SK-N-DZ (cell line): ENCODE data around the gene ACE.

Experiments
- DNase-seq: peaks from one replicate; pipeline ENCODE4 v3.0.0-alpha.2; 2015; ENCODE audit warnings: low spot score

ACE gene

DNA sequence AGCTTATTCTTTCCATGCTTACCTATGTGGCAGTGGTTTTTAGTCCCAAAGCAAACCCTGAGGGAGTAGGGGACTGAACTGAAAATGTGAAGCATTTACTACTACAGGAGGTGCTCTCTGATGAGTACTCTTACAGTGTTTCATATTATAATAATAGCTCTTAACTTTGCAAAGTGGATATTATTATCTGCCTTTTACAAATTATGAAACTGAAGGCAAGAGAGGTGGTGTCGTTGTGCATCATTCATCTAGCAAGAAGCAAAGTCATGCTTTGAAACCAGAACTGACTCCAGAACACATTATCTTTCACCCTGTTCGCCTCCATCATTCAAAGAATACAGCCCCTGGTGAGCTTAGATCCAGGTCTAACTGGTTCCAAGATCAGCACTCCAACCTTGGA, 38.1 kb downstream of the ACE start:
- DNase-seq: no peak

DNA sequence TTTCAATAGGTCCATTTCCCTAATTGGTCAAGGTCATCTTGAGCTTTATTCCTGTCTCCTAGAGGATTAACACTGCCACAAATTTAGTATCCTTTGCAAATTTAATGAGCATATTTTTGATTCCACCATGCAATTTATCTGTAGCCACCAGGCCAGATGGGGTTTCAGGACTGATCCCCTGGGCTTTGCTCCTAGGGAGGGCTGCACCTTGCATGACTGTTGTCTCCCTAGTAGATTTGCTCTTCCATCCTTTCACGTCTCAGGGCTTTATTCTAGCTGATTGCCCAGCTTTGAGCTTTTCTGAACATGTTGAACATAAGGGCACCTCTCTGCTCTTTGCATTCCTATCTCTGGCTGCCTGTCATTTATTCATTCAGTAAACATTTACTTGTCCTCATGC, 38.6 kb downstream of the ACE start:
- no peak for DNase-seq

DNA sequence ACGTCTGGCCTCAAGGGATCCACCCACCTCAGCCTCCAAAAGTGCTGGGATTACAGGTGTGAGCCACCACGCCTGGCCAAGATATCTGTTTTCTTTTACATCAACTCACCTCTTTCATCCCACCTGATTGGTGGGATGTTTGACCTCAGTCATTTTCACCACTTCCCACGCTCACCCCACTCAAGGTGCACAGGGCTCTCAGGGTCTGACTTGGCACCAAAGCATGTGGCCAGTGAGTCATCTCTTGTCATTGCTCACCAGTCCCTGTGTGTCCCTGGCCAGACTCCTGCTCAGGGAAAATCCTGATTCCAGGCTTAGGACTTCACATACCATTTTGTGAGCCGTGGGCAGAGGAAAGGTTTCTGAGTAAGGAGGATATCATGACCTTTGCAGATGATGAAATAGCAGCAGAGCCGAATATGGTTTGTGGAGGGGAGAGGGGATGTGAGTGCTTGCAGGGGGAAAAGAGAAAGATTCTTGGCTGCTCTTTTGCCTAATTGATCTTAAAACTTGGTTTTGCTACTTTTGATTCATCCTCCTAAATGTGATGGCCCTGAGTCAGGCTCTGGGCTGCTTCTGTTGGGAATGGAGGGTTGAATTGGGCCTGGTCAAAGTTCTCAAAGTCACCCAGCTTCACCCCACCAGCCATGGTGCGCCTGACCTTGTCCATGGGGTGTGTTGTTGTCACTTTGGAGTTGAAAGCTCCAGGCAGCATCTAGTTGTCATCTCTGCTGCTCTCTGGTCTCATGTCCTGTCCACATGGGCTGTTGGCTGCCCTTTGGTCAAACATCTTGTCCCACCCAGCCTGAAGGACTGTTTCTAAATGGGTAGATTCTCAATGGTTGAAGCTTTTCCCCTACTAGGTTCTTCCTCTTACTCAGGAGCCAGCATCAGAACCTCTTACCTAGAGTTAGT, 40.3 kb downstream of the ACE start:
- no peak for DNase-seq

DNA sequence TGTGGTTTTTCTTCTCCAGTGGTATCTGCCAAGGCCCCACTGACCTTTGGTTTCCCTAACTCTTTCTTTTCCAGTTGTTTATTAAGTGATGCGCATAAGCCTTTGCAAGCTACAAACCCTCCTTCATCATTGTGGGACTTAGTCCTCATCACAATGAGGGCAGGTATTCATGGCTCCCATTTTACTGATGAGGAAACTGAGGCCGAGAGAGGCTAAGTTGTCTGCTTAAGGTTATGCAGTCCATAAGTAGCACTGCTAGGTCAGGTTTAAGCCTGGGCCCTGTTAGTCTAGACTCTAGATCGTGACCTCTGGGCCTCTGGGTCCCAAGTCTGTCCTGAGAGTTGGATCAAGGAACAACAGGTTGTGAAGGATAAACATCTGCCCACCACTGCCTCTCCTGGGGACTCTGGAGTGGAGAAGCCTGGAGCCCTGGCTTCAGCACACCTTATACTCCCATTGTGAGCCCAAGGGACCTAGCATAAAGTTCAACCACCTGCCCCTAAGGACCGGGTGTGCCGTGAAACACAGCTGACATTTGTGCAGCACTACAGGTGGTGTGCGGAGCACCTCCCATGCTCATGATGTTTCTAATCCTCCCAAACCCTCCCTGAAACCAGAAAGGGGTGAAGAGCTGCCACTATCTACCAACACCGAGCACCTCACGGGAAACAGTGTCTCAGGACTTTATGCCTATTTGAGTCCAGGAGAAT, 41.1 kb downstream of the ACE start:
- DNase-seq: no peak

DNA sequence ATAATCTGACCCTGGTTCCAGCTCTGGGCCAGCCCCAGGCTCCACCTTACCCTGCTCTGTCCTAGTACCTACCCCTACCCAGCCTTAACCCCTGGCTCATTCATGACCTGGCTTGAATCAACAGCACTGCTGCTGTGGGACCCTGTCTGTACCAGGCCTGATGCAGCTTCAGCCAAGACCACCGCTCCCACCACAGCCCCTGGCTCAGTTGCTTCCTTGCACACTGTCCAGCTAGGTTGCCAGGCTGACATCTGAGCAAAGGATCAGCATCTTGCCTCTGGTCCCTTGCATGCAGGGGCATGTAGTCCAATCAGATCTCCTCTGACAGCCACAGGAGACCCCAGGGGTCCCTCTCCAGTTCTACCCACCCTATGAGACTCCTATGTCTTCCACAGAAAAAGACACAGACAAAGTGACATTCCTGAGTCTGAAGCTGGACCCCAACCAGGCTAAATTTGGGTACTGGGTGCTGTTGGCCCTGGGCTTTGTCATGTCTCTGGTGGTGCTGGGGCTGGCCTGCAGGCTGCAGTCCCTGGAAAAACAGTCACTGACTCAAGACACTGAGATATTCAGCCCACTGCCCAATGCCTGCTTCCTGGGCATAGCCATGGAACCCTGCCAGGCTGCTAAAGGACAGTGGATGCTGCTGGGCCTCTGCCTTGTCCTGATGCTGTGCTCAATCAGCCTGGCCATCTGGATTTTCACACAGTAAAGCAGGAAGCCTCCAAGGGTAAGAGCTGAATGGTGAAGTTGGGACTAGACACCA, 42.4 kb downstream of the ACE start:
- DNase-seq: no peak

DNA sequence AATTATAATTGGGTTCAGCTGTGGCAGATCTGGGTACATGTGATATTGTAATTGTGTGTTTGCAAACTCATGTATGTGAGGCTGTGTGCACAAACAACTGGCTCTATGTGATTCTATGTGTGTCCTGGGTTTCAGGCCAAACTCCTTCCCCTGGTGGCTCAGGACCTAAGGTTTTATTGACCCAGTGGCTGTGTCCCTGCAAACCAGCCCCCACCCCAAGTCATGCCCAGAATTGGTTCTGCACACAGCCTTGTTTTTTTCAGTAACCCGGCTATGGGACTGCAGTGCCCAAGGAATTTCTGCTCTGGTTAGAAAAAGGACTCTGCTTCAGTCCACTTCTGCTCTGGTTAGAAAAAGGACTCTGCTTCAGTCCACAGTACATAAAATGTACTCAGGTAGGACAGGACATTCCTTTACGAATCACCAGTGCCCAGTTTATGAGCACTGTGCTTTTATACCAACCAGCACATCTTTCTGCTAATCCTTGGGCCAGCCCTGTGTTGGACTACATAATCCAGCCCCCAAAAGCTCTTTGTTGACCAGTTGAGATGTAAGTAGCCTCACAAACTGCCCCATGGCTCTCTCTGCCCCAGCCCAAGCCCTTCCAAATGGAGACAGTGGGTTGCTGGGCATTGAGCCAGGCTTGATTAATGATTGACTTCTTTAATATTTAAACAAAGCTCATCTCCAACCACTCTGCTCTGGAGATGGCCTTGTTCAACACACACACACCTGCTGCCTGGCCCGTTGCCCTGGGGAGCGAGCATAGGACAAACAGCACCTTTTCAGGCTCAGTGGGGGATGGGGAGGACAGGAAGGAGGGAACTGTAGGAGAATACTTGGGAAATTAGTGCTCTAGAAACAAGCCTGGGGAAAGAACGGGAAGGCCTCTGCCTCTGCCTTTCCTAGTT, 43.4 kb downstream of the ACE start:
- no peak for DNase-seq

DNA sequence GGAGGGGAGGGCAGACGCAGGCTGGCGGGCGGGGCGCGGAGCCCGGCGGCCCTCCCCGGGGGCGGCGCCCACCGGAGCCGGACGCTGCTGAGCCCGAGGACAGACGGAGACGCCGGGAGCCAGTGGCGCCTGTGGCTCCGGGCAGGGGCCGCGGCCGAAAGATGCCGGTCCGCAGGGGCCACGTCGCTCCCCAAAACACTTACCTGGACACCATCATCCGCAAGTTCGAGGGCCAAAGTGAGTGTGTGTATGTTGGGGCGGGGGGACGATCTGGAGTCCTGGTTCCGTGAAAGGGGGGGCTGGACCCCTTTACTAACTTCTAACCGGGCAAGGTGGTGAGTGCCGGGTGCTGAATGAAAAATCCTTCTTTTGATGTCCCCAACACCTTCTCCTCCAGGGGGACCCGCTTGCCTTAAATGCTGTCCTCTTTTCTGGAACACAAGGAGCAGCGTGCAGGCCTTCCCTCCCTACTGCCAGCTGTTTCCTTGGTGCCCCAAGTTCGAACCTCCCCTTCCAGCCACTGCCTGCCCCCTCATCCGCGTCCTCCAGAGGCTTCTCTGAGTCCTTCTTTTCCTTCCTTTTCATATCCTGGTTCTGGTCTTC, 46.5 kb downstream of the ACE start, which contains the start of gene KCNH6:
KCNH6 (plus strand) TSS at position 106 of the 603 bp plus-strand sequence; CDS start at position 162, 56 bp downstream.
- DNase-seq: no peak

DNA sequence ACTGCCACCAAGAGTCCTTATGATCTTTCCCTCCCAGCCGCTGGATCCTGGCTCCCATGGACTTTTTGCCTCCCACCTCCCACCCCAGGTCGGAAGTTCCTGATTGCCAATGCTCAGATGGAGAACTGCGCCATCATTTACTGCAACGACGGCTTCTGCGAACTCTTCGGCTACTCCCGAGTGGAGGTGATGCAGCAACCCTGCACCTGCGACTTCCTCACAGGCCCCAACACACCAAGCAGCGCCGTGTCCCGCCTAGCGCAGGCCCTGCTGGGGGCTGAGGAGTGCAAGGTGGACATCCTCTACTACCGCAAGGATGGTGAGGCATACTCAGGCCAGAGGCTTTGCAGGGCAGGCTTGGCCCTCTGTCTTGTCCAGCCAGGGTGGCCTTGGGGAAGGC, 47.2 kb downstream of the ACE start:
- DNase-seq: no peak

DNA sequence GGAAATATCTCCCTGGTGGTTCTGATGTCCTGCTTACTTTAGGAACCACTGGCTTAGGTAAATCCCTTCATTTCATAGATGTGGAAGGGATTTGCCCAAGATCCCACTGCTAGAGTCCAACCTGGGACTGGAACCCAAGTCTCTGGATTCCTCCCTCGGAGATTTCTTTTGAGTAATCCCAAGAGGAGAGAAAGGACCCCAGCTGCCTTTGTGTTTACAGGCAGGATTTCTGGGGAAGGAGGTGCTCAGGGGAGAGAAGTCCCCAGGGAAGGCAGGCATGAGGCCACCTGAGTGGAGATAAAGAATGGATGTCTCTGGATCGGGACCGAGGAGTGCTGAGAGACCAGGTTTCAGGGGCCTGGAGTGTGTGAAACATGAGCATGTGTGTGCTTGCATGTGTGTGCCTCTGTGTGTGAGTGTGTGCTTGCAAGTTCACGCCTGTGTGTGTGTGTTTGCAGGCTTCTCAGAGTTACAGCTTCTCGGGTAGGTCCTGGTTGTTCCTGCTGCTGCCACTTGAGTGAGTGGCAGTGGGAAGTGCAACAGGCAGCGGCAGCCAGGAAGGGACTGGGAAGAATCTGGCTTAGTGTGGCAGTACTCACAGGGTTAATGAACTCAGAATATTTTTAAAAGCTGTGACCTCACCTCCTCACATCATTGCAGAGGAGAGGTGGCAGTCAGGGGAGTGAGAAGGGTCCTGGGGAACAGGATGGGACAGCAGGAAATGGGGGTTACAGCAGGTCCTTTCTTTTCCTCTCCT, 48.5 kb downstream of the ACE start:
- DNase-seq: no peak

DNA sequence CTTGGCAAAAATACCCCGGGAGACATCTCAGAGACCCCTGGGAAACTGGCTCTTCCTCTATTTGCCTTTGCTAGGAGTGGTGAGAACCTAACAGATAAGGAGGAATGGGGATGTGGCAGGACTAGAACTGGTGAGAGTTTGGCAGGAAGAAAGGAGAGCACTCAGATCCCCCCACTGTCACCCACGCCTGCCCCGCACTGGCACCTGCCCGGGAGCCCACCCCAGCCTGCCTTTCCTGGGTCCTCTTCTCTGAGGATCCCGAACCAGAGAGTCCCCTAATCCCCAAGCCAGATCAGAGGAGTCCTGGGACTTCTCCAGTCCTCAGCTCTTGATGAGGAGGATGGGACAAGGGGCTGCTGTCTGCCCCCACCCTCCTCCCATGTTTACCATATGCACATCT, 50.0 kb downstream of the ACE start:
- no peak for DNase-seq

DNA sequence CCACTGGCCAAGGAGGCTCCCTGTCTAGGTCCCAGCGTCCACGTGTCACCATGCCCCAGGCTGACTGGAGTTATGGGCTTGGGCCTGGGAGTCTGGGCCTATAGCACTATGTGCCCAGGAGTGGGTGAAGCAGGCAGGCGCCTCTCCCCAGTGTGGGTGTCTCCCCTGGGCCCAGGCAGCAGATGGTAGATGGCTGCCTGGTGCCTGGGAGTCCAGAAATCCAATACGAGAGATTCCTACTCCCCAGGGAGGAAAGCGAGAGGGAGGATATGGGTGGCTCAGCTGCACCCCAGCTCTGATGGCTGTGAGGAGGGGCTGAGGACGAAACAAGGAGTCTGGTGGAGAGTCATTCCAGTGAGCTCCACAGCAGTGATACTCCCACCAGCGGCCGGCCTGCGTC, 51.3 kb downstream of the ACE start:
- no peak for DNase-seq

DNA sequence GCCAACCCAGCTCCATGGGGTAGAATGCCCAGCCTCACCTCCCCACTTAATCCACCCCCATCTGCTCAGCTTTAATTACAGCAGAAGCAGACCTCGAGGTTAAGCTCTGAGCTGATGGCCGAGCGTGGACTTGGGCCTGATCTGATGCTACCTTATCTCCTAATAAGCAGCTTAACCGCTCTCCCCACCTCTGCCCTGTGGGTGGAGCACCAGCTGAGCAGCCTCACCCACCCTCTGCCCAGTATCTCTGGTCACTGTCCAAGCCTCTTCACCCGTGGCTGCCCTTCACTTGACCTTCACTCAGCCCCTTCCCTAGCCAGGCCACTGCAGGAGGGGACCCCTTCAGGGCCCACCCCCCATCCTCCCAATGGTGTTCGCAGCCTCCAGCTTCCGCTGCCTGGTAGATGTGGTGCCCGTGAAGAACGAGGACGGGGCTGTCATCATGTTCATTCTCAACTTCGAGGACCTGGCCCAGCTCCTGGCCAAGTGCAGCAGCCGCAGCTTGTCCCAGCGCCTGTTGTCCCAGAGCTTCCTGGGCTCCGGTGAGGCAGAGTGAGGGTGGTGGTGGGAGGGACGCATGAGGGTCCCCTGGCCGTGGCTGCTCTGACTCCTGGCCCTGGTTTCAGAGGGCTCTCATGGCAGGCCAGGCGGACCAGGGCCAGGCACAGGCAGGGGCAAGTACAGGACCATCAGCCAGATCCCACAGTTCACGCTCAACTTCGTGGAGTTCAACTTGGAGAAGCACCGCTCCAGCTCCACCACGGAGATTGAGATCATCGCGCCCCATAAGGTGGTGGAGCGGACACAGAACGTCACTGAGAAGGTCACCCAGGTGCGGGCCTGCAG, 53.1 kb downstream of the ACE start:
- no peak for DNase-seq

DNA sequence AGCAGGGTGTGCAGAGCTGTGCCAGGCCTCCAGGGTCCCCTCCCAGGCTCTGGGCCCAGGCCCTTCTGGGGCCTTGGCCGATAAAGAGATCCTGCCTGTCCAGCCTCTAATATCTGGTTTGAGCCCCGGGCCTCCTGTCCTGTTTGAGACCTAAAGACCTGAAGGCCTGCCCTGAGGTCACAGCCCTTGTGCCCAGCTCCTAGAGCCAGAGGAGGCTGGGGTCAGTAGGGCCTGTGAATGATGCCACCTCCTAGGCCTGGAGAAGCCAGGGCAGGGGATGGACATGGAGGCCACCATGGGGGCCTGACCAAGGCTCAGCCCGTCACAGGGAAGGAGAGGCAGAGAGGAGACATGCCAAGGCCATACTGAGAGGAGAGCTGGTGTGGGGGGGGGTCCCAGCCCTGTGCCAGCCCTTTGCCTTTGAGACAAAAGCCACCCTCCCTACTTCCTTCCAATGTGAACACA, 53.7 kb downstream of the ACE start:
- no peak for DNase-seq

DNA sequence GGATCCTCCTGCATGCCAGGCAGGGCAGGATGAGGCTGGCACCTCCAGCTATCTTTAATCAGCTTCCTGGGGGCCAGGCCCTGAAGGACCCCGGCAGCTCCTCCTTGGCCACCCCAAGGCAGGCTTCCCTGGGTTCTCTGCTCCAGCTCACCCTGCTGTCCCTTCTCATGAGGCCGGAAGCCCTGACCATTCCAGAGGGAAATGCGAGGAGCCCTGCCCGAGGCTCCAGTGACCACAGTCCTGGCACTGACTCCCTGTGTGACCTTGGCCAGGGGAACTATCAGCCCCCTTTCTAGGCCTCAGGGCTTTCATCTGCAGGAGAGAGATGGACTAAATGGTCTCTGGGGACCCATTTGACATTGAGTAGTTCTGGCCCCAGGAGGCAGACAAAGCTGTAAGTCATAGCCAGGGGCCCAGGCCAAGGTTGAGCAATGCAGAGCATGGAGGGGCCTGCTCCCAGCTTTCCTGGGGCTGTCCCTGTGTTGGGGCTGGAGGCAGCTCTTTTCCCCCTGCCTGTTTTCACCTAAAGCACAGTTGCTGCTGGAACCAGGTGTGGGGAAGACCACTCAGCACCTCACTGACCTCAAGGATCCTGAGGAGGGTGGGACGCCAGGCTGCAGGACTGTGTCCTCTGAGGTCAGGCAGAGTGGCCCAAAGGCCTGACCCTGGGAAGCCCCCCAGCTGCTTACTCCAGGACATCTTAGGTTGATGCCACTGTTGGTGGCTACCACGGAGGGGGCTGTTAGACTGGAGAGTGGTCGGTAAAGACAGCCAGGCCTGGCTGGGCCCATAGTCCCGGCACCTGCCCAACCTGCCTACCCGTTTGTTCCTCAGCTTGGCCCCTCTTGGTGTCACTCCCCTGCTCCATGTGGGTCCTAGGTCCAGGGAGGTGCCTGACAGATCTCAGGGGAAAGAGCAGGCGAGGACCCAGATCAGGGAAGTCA, 54.4 kb downstream of the ACE start:
- no peak for DNase-seq

DNA sequence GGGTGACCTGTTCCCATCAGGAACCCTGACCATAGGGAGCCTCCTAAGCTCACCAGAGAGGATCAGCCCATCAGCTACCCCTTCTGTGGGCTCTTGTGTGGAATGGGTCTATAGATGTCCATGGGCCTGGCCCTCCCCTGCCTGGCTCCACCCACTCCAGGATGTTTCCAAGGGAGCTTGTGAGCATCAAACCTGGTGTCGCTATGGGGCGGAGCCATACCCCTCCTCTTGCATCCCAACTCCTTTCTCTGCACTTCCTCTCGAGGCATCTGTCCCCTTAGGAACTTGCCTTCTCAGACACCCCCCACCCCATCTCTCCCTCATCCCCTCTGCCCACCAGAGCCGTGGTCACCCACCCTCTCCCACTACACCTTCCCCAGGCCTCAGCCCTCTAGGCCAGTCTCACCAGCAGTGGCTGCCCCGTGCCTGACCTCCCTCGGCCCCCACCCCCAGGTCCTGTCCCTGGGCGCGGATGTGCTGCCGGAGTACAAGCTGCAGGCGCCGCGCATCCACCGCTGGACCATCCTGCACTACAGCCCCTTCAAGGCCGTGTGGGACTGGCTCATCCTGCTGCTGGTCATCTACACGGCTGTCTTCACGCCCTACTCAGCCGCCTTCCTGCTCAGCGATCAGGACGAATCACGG, 56.7 kb downstream of the ACE start:
- no peak for DNase-seq

DNA sequence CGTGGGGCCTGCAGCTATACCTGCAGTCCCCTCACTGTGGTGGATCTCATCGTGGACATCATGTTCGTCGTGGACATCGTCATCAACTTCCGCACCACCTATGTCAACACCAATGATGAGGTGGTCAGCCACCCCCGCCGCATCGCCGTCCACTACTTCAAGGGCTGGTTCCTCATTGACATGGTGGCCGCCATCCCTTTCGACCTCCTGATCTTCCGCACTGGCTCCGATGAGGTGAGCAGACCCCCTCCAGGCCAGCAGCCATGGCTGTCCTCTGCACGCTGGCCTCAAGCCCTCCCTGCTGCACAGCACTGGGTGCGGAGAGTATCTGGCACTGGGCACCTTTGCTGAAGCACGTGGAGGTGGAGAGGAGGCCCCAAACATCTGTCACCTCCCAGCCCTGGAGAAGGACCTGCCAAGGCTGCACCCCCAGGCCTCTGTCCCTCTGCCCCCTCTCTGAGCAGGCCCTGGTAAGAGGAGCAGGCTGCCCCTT, 57.3 kb downstream of the ACE start:
- no peak for DNase-seq
